ENCODE measurements around the gene DCAKD. TPM values are rescaled to one million over a fixed set of nuclear protein-coding genes. Genes with fewer than 3 reads are reported as not detected.

The DCAKD gene
- total RNA-seq, 2 donors from 2014 or later, result 91.1 to 111 TPM

GRCh38 chr17:45018848-45019711 lies 32.4 kb downstream of the DCAKD start:
- Histone ChIP-seq H3K9me3 (no peaks in the 10 kb centered on the region), H3K27ac (peak overlapping the region in 1 of 2 donors; percentile 51), H3K36me3 (no peaks in the 10 kb centered on the region), H3K27me3 (replicated peaks; ENCODE audit: insufficient read depth) (no peaks in the 10 kb centered on the region), H3K4me3 (peak overlapping the region; percentile 36 to 42), H3K4me1 (replicated peaks) (peaks cover 13% of the 10 kb centered on the region)
- no peak for DNase-seq (ENCODE audit: low spot score)
- TF ChIP-seq POLR2AphosphoS5 (IDR thresholded peaks at IDR 0.05) (no peak), CTCF (IDR thresholded peaks at IDR 0.05) (peak in 3 of 4 experiments; percentile 37 to 75 (median 58)), POLR2A (IDR thresholded peaks at IDR 0.05) (peak; percentile 20)
- intact Hi-C loops (cut with DNase I), result loop anchor here (2.0 kb wide), 1 partner anchor 38 kb away; no protein-coding TSS in a partner anchor
- WGBS, result 3% methylated on average over 61 of the region's 82 CpGs

- no peak for TF ChIP-seq POLR2AphosphoS5 (IDR thresholded peaks at IDR 0.05)
- Histone ChIP-seq H3K9me3 (no peaks in the 10 kb centered on the region), H3K4me1 (replicated peaks) (peaks cover 13% of the 10 kb centered on the region), H3K27ac (no peak overlapping the region), H3K4me3 (peak overlapping the region; percentile 36 to 42), H3K36me3 (no peaks in the 10 kb centered on the region), H3K27me3 (replicated peaks; ENCODE audit: insufficient read depth) (no peaks in the 10 kb centered on the region)
- WGBS, result 28% methylated on average over 4 of the region's 4 CpGs
- intact Hi-C loops (cut with DNase I), result loop anchor here (2.0 kb wide), 1 partner anchor 38 kb away; no protein-coding TSS in a partner anchor
- DNase-seq (ENCODE audit: low spot score), result no peak
These were observed 33.0 kb downstream of the DCAKD start for GRCh38 chr17:45018514-45018847.

- peaks cover 13% of the 10 kb centered on the region for H3K4me1 ChIP-seq (replicated peaks)
- DNase-seq (ENCODE audit: low spot score), result no peak
These were observed 34.6 kb downstream of the DCAKD start for GRCh38 chr17:45016823-45017222.

GRCh38 chr17:45016237-45016636 lies 35.2 kb downstream of the DCAKD start:
- H3K4me3 ChIP-seq, result no peak overlapping the region
- H3K27me3 ChIP-seq (replicated peaks; ENCODE audit: insufficient read depth), result no peaks in the 10 kb centered on the region
- H3K36me3 ChIP-seq, result no peaks in the 10 kb centered on the region
- no peak for TF ChIP-seq POLR2A (IDR thresholded peaks at IDR 0.05)
- no peak for TF ChIP-seq CTCF (IDR thresholded peaks at IDR 0.05)
- no peak for TF ChIP-seq POLR2AphosphoS5 (IDR thresholded peaks at IDR 0.05)
- H3K27ac ChIP-seq, result no peak overlapping the region
- no peak for DNase-seq (ENCODE audit: low spot score)
- no peaks in the 10 kb centered on the region for H3K9me3 ChIP-seq
- intact Hi-C loops (cut with DNase I), result no loop called here
- WGBS, result 39% methylated on average over 7 of the region's 7 CpGs
- H3K4me1 ChIP-seq (replicated peaks), result peaks cover 7% of the 10 kb centered on the region

More at GRCh38 chr17:45016823-45017222, 34.6 kb downstream of the DCAKD start:
- intact Hi-C loops (cut with DNase I), result no loop called here
- Histone ChIP-seq H3K9me3 (no peaks in the 10 kb centered on the region), H3K27ac (no peak overlapping the region), H3K27me3 (replicated peaks; ENCODE audit: insufficient read depth) (no peaks in the 10 kb centered on the region), H3K4me3 (no peak overlapping the region), H3K36me3 (no peaks in the 10 kb centered on the region)
- TF ChIP-seq CTCF (IDR thresholded peaks at IDR 0.05) (peak in 2 of 4 experiments; percentile 22), POLR2A (IDR thresholded peaks at IDR 0.05) (no peak)
- WGBS, result 67% methylated on average over 5 of the region's 5 CpGs

- 61% methylated on average over 16 of the region's 17 CpGs for WGBS
- no peaks in the 10 kb centered on the region for H3K36me3 ChIP-seq
- H3K4me1 ChIP-seq (replicated peaks), result no peaks in the 10 kb centered on the region
- TF ChIP-seq CTCF (IDR thresholded peaks at IDR 0.05) (no peak), POLR2A (IDR thresholded peaks at IDR 0.05) (no peak), POLR2AphosphoS5 (IDR thresholded peaks at IDR 0.05) (no peak)
- no peak overlapping the region for H3K4me3 ChIP-seq
- no peak overlapping the region for H3K27ac ChIP-seq
- intact Hi-C loops (cut with DNase I), result no loop called here
- H3K9me3 ChIP-seq, result no peaks in the 10 kb centered on the region
- no peaks in the 10 kb centered on the region for H3K27me3 ChIP-seq (replicated peaks; ENCODE audit: insufficient read depth)
- DNase-seq (ENCODE audit: low spot score), result no peak
These were observed 38.1 kb downstream of the DCAKD start for GRCh38 chr17:45013021-45013997.
